ENCODE results near the gene DISP3. TPM values are rescaled to one million over a fixed set of nuclear protein-coding genes. Genes with fewer than 3 reads are reported as not detected.

DISP3 gene
- total RNA-seq, 3 donors from 2014 or later = 0.23 to 0.57 (median 0.29) TPM

- ATAC-seq (no peak), DNase-seq (no peak)
- H3K9me3 Mint-ChIP-seq = no peaks in the 10 kb centered on the region
- peaks cover 25% of the 10 kb centered on the region for H3K27me3 Mint-ChIP-seq (ENCODE audit: low read depth)
- H3K36me3 Mint-ChIP-seq (ENCODE audit: insufficient read depth) = no peaks in the 10 kb centered on the region
- no peaks in the 10 kb centered on the region for H3K4me1 Mint-ChIP-seq (ENCODE audit: low read depth)
- H3K4me3 Mint-ChIP-seq = no peak overlapping the region
Measured at GRCh38 chr1:11563560-11564069, 84.7 kb downstream of the DISP3 start.

- Mint-ChIP-seq H3K4me1 (ENCODE audit: low read depth) (no peaks in the 10 kb centered on the region), H3K9me3 (no peaks in the 10 kb centered on the region), H3K4me3 (no peak overlapping the region), H3K27me3 (ENCODE audit: low read depth) (peaks cover 23% of the 10 kb centered on the region), H3K36me3 (ENCODE audit: insufficient read depth) (no peaks in the 10 kb centered on the region)
- ATAC-seq = no peak
- DNase-seq = no peak
Measured at GRCh38 chr1:11564237-11564636, 85.3 kb downstream of the DISP3 start.

GRCh38 chr1:11566042-11566850 is 87.3 kb downstream of the DISP3 start:
- H3K4me3 Mint-ChIP-seq = no peak overlapping the region
- ATAC-seq = no peak
- no peaks in the 10 kb centered on the region for H3K4me1 Mint-ChIP-seq (ENCODE audit: low read depth)
- no peaks in the 10 kb centered on the region for H3K9me3 Mint-ChIP-seq
- H3K36me3 Mint-ChIP-seq (ENCODE audit: insufficient read depth) = no peaks in the 10 kb centered on the region
- DNase-seq = no peak
- peaks cover 33% of the 10 kb centered on the region for H3K27me3 Mint-ChIP-seq (ENCODE audit: low read depth)

- no peak overlapping the region for H3K4me3 Mint-ChIP-seq
- peaks cover 35% of the 10 kb centered on the region for H3K27me3 Mint-ChIP-seq (ENCODE audit: low read depth)
- DNase-seq (no peak), ATAC-seq (no peak)
- no peaks in the 10 kb centered on the region for H3K36me3 Mint-ChIP-seq (ENCODE audit: insufficient read depth)
- H3K4me1 Mint-ChIP-seq (ENCODE audit: low read depth) = no peaks in the 10 kb centered on the region
- H3K9me3 Mint-ChIP-seq = no peaks in the 10 kb centered on the region
Measured at GRCh38 chr1:11567244-11568065, 88.5 kb downstream of the DISP3 start.

- ATAC-seq (no peak), DNase-seq (no peak)
- Mint-ChIP-seq H3K36me3 (ENCODE audit: insufficient read depth) (no peaks in the 10 kb centered on the region), H3K27me3 (ENCODE audit: low read depth) (peaks cover 29% of the 10 kb centered on the region), H3K9me3 (no peaks in the 10 kb centered on the region), H3K4me1 (ENCODE audit: low read depth) (no peaks in the 10 kb centered on the region), H3K4me3 (no peak overlapping the region)
Measured at GRCh38 chr1:11568687-11569086, 89.7 kb downstream of the DISP3 start.

GRCh38 chr1:11569551-11569950 is 90.6 kb downstream of the DISP3 start:
- Mint-ChIP-seq H3K27me3 (ENCODE audit: low read depth) (peaks cover 26% of the 10 kb centered on the region), H3K4me3 (no peak overlapping the region), H3K36me3 (ENCODE audit: insufficient read depth) (no peaks in the 10 kb centered on the region), H3K4me1 (ENCODE audit: low read depth) (no peaks in the 10 kb centered on the region), H3K9me3 (no peaks in the 10 kb centered on the region)
- no peak for DNase-seq
- no peak for ATAC-seq

GRCh38 chr1:11569954-11570353 is 91.0 kb downstream of the DISP3 start:
- no peaks in the 10 kb centered on the region for H3K36me3 Mint-ChIP-seq (ENCODE audit: insufficient read depth)
- no peak for DNase-seq
- H3K4me3 Mint-ChIP-seq = no peak overlapping the region
- H3K9me3 Mint-ChIP-seq = no peaks in the 10 kb centered on the region
- H3K4me1 Mint-ChIP-seq (ENCODE audit: low read depth) = no peaks in the 10 kb centered on the region
- H3K27me3 Mint-ChIP-seq (ENCODE audit: low read depth) = peaks cover 26% of the 10 kb centered on the region
- no peak for ATAC-seq

GRCh38 chr1:11570821-11571380 is 91.9 kb downstream of the DISP3 start:
- H3K27me3 Mint-ChIP-seq (ENCODE audit: low read depth) = peaks cover 26% of the 10 kb centered on the region
- no peaks in the 10 kb centered on the region for H3K9me3 Mint-ChIP-seq
- H3K4me1 Mint-ChIP-seq (ENCODE audit: low read depth) = no peaks in the 10 kb centered on the region
- ATAC-seq (no peak), DNase-seq (no peak)
- H3K4me3 Mint-ChIP-seq = no peak overlapping the region
- H3K36me3 Mint-ChIP-seq (ENCODE audit: insufficient read depth) = no peaks in the 10 kb centered on the region

- DNase-seq (no peak), ATAC-seq (no peak)
- Mint-ChIP-seq H3K4me3 (no peak overlapping the region), H3K36me3 (ENCODE audit: insufficient read depth) (no peaks in the 10 kb centered on the region), H3K9me3 (no peaks in the 10 kb centered on the region), H3K27me3 (ENCODE audit: low read depth) (peaks cover 33% of the 10 kb centered on the region), H3K4me1 (ENCODE audit: low read depth) (no peaks in the 10 kb centered on the region)
Measured at GRCh38 chr1:11571906-11572616, 93.1 kb downstream of the DISP3 start.

- no peak for ATAC-seq
- no peaks in the 10 kb centered on the region for H3K36me3 Mint-ChIP-seq (ENCODE audit: insufficient read depth)
Measured at GRCh38 chr1:11573116-11573692, 94.2 kb downstream of the DISP3 start.

GRCh38 chr1:11575553-11575952 is 96.6 kb downstream of the DISP3 start:
- DNase-seq (no peak), ATAC-seq (no peak)
- no peak overlapping the region for H3K4me3 Mint-ChIP-seq
- peaks cover 24% of the 10 kb centered on the region for H3K27me3 Mint-ChIP-seq (ENCODE audit: low read depth)
- no peaks in the 10 kb centered on the region for H3K9me3 Mint-ChIP-seq
- H3K4me1 Mint-ChIP-seq (ENCODE audit: low read depth) = no peaks in the 10 kb centered on the region
- no peaks in the 10 kb centered on the region for H3K36me3 Mint-ChIP-seq (ENCODE audit: insufficient read depth)

More at GRCh38 chr1:11573116-11573692, 94.2 kb downstream of the DISP3 start:
- Mint-ChIP-seq H3K4me1 (ENCODE audit: low read depth) (no peaks in the 10 kb centered on the region), H3K27me3 (ENCODE audit: low read depth) (peaks cover 38% of the 10 kb centered on the region), H3K9me3 (no peaks in the 10 kb centered on the region), H3K4me3 (no peak overlapping the region)
- no peak for DNase-seq

- Mint-ChIP-seq H3K36me3 (ENCODE audit: insufficient read depth) (no peaks in the 10 kb centered on the region), H3K27me3 (ENCODE audit: low read depth) (peaks cover 26% of the 10 kb centered on the region), H3K9me3 (no peaks in the 10 kb centered on the region), H3K4me3 (no peak overlapping the region), H3K4me1 (ENCODE audit: low read depth) (no peaks in the 10 kb centered on the region)
- DNase-seq = no peak
- ATAC-seq = no peak
Measured at GRCh38 chr1:11576109-11576875, 97.3 kb downstream of the DISP3 start.

- no peak for DNase-seq
- H3K4me3 Mint-ChIP-seq = no peak overlapping the region
- no peak for ATAC-seq
- H3K4me1 Mint-ChIP-seq (ENCODE audit: low read depth) = no peaks in the 10 kb centered on the region
- H3K27me3 Mint-ChIP-seq (ENCODE audit: low read depth) = peaks cover 27% of the 10 kb centered on the region
- no peaks in the 10 kb centered on the region for H3K36me3 Mint-ChIP-seq (ENCODE audit: insufficient read depth)
- no peaks in the 10 kb centered on the region for H3K9me3 Mint-ChIP-seq
Measured at GRCh38 chr1:11578004-11578403, 99.0 kb downstream of the DISP3 start.
